RCC 7860 (cell line): ENCODE measurements around the gene PPFIA2.
A peak's percentile ranks its signal among the peaks of the same experiment; 100 is the strongest.

Source experiments
- DNase-seq: peaks from one replicate; pipeline ENCODE4 v3.0.0-alpha.2; 2015; ENCODE audit warnings: low spot score
- FAIRE-seq: peaks from 2 replicates; lab custom pipeline; 2012; peaks lifted over from hg19 to GRCh38; lab: Jason Lieb, UNC

The PPFIA2 gene

DNA sequence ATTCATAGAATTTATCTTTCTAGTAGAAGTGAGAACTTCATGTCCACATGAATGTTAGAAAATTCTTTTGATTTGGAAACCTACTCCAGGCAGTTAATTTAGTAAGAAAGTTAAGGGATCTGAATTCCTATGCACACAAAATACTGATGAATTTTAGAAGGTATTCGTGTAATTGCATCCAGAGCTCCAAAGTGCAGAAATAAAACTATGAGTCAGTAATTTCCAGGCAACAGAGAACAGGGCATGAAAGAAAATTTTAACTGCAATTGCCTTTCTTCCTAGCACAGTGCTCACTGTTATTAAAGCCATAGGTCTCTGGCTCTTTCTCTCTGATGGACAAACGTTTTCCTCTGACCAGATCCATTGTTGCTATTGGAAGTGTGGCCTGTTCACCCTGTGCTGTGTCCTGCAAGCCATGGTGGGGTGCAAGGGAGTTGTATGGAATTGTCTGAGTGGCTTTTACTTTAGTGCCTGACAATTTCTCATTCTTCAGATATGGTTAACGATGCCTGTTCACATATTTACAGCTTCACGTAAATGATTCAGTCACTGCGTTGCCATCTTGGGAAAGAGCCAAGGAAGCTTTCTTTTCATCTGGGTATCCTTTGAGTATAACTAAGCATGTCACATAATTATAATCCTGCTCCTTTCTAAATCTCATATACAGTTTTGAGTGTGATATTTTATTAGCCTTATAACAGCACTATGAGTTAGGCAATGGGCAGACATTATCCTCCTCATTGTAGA is 536.1 kb downstream of the PPFIA2 start:
- no peak for DNase-seq
- no peak for FAIRE-seq

DNA sequence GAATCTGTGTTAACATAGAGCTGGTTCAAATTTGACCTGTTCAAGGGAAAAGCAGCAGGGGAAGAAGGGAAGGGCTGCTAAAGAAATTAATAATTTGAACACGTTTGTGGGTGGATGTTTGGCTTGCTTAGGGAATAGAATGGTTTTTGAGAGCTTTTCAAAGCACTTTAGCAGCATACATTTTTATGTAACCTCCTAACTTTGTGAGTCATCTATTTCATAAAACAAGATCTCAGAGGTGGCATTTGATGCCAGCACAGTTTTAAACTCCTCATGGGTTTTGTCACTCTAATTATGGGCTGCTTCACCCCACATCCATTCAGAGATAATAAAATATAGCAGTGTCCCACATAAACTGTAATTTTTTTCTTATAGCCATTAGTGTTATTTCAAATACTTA is 537.5 kb downstream of the PPFIA2 start:
- FAIRE-seq: no peak
- DNase-seq: no peak

DNA sequence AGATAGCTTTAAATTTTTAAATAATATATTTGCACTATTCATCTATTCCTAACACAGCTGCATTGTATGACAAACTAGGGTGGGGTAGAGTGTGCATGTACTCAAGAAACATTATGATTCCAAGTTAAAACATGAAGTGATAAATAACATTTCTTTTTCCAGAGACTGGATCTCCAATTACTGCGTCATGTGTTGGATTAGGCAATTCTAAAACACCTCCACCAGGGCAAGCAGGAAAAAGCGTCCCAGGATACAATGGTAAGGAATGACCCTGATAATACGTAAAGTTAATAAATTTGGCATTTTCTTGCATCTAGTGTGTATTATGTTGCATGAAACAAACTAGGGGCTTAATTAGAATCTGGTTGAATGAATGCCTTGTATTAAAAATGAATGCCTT is 542.4 kb downstream of the PPFIA2 start:
- DNase-seq: no peak
- no peak for FAIRE-seq

DNA sequence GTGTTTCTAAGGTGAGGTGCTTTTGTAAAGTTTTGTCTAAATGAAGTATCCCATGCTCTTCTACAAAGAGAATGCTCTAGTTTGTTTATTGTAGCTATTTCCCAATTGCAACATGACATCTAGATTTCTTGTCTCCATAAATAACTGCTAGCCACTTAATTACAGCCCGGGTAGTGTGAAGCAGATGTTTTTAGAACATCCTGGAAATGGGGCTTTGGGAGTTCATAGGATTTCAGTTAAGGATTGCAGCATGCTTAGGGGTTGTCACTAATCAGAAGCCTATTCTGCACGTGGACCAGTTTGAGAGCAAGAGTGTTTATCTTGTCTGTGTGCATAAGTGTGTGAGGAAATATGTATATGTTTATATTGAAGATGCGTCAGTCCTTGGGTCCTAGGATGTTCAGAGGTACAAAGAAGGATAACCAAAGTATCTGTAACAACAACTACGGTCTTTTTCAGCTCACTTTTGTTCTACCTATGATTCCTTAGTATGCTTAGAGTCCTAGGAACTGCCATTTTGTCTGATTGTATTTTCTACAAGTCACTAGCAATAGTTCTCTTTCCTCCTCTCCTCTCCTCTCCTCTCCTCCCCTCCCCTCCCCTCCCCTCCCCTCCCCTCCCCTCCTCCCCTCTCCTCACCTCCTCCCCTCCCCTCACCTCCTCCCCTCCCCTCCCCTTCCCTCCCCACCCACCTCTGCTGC is 546.0 kb downstream of the PPFIA2 start:
- DNase-seq (no peak), FAIRE-seq (no peak)

DNA sequence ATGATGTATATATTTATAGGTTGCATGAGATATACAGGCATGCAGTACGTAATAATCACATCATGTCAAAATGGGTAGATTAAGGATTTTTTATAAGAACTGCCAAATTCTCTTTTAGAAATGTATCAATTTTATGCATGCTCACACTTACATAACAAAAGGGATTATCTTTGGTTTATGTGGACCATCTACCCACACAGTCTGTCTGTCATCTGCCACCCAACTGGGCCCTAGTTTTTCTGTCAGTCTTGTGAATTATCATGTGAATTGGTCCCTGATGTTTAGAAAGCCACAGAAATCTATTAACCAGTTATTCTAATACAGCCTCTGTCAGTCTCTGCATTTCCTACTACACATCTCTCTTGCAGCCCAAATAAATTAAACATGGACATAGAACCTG is 547.8 kb downstream of the PPFIA2 start:
- FAIRE-seq (no peak), DNase-seq (no peak)

DNA sequence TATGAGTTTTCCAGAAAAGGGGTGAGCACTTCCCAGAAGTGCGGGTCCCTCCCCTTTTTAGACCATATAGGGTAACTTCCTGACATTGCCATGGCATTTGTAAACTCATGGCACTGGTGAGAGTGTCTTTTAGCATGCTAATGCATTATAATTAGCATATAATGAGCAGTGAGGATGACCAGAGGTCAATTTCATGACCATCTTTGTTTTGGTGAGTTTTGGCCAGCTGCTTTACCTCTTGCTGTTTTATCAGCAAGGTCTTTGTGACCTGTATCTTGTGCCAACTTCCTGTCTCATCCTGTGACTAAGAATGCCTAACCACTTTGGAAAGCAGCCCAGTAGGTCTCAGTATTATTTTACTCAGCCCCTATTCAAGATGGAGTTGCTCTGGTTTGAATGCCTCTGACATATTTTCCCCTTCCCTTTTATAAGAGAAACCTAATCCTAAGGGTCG is 549.4 kb downstream of the PPFIA2 start:
- DNase-seq (peak; percentile 58), FAIRE-seq (peak; percentile 84)

DNA sequence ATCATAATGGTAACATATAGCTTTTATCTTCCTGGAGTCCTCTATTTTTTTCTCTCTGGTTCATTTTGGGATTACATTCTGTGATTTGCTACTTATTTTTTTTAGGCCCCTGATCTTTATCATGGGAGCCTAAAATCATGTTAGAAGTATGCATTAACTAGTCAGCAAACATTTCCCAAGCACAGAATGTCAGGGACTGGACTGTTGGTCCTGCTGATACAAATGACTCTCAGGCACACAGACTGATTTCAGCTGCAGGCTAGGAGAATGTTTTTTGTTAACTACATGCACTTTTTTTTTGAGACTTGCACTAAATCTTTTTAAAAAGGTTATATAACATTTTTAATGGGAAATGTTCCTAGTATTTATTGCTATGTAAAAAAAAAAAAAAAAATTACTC is 550.1 kb downstream of the PPFIA2 start:
- FAIRE-seq: no peak
- no peak for DNase-seq

DNA sequence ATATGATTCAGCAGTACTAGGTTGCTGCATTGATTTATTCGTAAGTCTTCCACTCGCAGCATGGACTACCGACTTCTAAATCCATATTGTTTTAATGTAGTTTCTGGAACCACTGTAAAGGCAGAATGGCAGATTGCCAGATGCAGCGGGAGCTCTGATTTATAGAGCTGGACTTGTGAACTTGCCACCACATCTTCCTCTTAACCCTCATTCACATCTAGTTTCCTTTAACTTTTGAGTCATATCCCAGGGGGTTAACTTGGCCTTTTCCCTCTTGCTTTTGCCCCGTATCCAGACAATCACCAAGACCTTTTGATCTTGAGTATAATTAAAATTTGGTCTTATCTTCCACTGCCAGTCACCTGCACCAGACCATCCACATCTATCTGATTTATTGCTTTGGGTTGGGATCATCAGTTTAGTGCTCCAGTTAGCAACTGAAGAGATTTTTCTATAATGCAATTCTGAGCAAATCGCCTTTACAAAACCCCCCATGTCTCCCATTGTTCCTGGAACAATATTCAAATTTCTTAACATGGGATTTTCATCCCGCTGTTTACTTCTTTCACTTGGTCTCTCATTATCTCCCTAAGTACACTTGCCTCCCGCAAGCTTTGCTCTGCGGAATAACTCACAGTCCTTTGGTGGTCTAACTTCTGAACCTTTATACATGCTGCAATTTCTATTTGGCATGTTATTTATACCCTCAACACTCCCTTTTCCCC is 550.8 kb downstream of the PPFIA2 start:
- DNase-seq (no peak), FAIRE-seq (no peak)
